ENCODE results near the gene MACROD2. TPM values are rescaled to one million over a fixed set of nuclear protein-coding genes. Genes with fewer than 3 reads are reported as not detected.

Gene MACROD2
- total and polyA plus RNA-seq, 2 donors (not counting 1 experiment from before 2014, with no cell fraction given): 5.3 to 6.7 TPM

DNA sequence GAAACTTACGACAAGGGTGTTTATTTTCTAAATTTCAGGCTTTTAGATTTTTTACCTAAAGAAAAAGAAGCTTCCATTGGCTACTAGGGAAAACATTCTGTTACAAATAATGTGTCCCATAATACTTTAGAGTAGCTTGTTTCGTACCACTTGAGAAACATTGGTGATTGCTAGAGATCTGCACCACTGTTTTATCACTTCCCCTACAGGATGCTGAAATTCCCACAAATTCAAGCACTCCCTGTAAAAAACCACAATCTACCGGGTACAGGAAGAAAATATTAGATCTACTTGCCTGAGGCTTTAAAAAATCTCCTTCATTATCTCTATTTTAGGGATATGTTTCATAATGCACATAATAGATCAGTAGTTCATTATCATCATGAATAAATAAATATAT lies 34.8 kb upstream of the MACROD2 start:
- no CpG with 5 or more reads among the region's 3 CpGs for WGBS (ENCODE audit: insufficient coverage)
- Histone ChIP-seq H3K27ac (ENCODE audit: low read length in 2 of 2) (no peak overlapping the region), H3K9me3 (ENCODE audit: control extremely low read depth in 1 of 3, control insufficient read depth in 2 of 3, insufficient read depth in 1 of 3, low read length in 2 of 3) (no peaks in the 10 kb centered on the region), H3K27me3 (replicated peaks in 1 of 4; ENCODE audit: control extremely low read depth in 1 of 4, control insufficient read depth in 3 of 4, insufficient read depth in 4 of 4, low read length in 3 of 4) (no peaks in the 10 kb centered on the region), H2AFZ (ENCODE audit: insufficient read depth, low read depth, low read length, poor library complexity, severe bottlenecking) (no peak overlapping the region), H3K79me2 (ENCODE audit: control insufficient read depth, insufficient read depth, low read length) (no peaks in the 10 kb centered on the region), H3K9ac (ENCODE audit: low read length) (no peak overlapping the region), H3K4me2 (replicated peaks; ENCODE audit: low read depth, low read length, poor library complexity, severe bottlenecking) (no peak overlapping the region), H3K36me3 (replicated peaks in 1 of 2; ENCODE audit: control extremely low read depth in 1 of 2, control insufficient read depth in 1 of 2, extremely low read depth in 1 of 2, insufficient read depth in 2 of 2, low read length in 1 of 2) (no peaks in the 10 kb centered on the region), H3K4me1 (ENCODE audit: control insufficient read depth in 2 of 2, insufficient read depth in 2 of 2, low read length in 2 of 2) (no peaks in the 10 kb centered on the region), H4K20me1 (ENCODE audit: control insufficient read depth, insufficient read depth, low read length, poor library complexity, severe bottlenecking) (no peaks in the 10 kb centered on the region), H3K4me3 (ENCODE audit: control extremely low read depth in 1 of 5, extremely low read depth in 1 of 5, insufficient read depth in 1 of 5, low read depth in 2 of 5, low read length in 4 of 5) (no peak overlapping the region)
- TF ChIP-seq EZH2 (IDR thresholded peaks at IDR 0.05; ENCODE audit: borderline replicate concordance, insufficient read depth, low read depth, low read length, poor library complexity, severe bottlenecking): no peak
- Mint-ChIP-seq H3K9me3 (ENCODE audit: insufficient read depth) (no peaks in the 10 kb centered on the region), H3K27ac (no peak overlapping the region), H3K4me1 (no peaks in the 10 kb centered on the region), H3K4me3 (no peak overlapping the region), H3K27me3 (no peaks in the 10 kb centered on the region)
- DNase-seq: no peak
- POLR2A ChIA-PET: no interaction called here
- intact Hi-C loops (cut with micrococcal nuclease): no loop called here
- ATAC-seq (ENCODE audit: low read depth): no peak
- CTCF ChIA-PET: no interaction called here

GRCh38 chr20:13984211-13984610 lies 11.1 kb upstream of the MACROD2 start:
- no peaks in the 10 kb centered on the region for H3K4me1 ChIP-seq (ENCODE audit: control insufficient read depth in 2 of 2, insufficient read depth in 2 of 2, low read length in 2 of 2)
- TF ChIP-seq, protein P1, sequence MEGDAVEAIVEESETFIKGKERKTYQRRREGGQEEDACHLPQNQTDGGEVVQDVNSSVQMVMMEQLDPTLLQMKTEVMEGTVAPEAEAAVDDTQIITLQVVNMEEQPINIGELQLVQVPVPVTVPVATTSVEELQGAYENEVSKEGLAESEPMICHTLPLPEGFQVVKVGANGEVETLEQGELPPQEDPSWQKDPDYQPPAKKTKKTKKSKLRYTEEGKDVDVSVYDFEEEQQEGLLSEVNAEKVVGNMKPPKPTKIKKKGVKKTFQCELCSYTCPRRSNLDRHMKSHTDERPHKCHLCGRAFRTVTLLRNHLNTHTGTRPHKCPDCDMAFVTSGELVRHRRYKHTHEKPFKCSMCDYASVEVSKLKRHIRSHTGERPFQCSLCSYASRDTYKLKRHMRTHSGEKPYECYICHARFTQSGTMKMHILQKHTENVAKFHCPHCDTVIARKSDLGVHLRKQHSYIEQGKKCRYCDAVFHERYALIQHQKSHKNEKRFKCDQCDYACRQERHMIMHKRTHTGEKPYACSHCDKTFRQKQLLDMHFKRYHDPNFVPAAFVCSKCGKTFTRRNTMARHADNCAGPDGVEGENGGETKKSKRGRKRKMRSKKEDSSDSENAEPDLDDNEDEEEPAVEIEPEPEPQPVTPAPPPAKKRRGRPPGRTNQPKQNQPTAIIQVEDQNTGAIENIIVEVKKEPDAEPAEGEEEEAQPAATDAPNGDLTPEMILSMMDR (IDR thresholded peaks at IDR 0.05): no peak
- no peak for TF ChIP-seq EZH2 (IDR thresholded peaks at IDR 0.05; ENCODE audit: borderline replicate concordance, insufficient read depth, low read depth, low read length, poor library complexity, severe bottlenecking)
- intact Hi-C loops (cut with micrococcal nuclease): no loop called here
- WGBS (ENCODE audit: insufficient coverage): 80% methylated on average over 4 of the region's 4 CpGs
- H3K4me3 Mint-ChIP-seq: no peak overlapping the region
- no peaks in the 10 kb centered on the region for H4K20me1 ChIP-seq (ENCODE audit: control insufficient read depth, insufficient read depth, low read length, poor library complexity, severe bottlenecking)
- no peaks in the 10 kb centered on the region for H3K36me3 ChIP-seq (replicated peaks in 1 of 2; ENCODE audit: control extremely low read depth in 1 of 2, control insufficient read depth in 1 of 2, extremely low read depth in 1 of 2, insufficient read depth in 2 of 2, low read length in 1 of 2)
- no peak overlapping the region for H3K27ac Mint-ChIP-seq
- H3K27me3 ChIP-seq (replicated peaks in 1 of 4; ENCODE audit: control extremely low read depth in 1 of 4, control insufficient read depth in 3 of 4, insufficient read depth in 4 of 4, low read length in 3 of 4): no peaks in the 10 kb centered on the region
- H3K9me3 Mint-ChIP-seq (ENCODE audit: insufficient read depth): peaks cover 3% of the 10 kb centered on the region
- H3K27ac ChIP-seq (ENCODE audit: low read length in 2 of 2): no peak overlapping the region
- DNase-seq (no peak), ATAC-seq (ENCODE audit: low read depth) (no peak)
- POLR2A ChIA-PET: no interaction called here
- H3K27me3 Mint-ChIP-seq: no peaks in the 10 kb centered on the region
- no peak overlapping the region for H2AFZ ChIP-seq (ENCODE audit: insufficient read depth, low read depth, low read length, poor library complexity, severe bottlenecking)
- H3K4me1 Mint-ChIP-seq: no peaks in the 10 kb centered on the region
- H3K9me3 ChIP-seq (ENCODE audit: control extremely low read depth in 1 of 3, control insufficient read depth in 2 of 3, insufficient read depth in 1 of 3, low read length in 2 of 3): peaks cover 0 to 2% (median 2%) of the 10 kb centered on the region in 3 donors
- CTCF ChIA-PET: no interaction called here
- no peak overlapping the region for H3K9ac ChIP-seq (ENCODE audit: low read length)
- no peaks in the 10 kb centered on the region for H3K79me2 ChIP-seq (ENCODE audit: control insufficient read depth, insufficient read depth, low read length)
- no peak overlapping the region for H3K4me3 ChIP-seq (ENCODE audit: control extremely low read depth in 1 of 5, extremely low read depth in 1 of 5, insufficient read depth in 1 of 5, low read depth in 2 of 5, low read length in 4 of 5)
- no peak overlapping the region for H3K4me2 ChIP-seq (replicated peaks; ENCODE audit: low read depth, low read length, poor library complexity, severe bottlenecking)
